ENCODE data around the gene PYGM.

DNA sequence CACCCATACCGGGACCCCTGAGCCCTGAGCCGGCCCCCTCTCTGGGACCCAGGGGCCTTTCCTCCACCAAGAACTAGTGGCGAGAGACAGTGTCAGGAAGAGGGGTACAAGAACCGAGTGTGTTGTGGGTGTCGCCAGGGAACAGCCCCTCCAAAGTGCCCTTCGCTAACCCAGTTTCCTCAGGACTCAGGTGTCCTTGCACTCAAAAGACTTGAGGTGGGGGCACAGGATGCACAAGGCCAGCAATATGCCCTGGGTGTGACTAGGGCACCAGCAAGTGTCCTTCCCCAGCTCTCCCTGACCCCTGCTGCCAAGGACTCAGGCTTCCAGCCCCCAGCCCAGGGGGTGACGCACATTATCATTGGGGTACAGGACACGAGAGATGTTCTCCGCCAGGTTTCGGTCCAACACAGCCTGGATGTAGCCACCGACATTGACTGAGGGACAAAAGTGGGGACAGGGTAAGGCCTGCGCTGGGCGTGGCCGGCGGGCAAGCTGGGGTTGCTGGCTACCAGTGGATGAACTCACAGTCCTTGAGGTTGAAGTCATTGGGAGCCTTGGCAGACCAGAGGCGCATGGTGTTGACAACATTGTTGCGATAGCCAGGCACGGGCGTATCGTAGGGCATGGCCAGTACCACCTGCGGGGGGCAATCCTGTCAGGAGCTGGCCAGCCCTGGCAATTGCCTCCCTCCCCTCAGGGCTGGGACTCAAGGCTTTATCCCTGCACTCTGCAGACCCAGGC lies 4.7 kb downstream of the PYGM start:
- TF ChIP-seq, protein P1, sequence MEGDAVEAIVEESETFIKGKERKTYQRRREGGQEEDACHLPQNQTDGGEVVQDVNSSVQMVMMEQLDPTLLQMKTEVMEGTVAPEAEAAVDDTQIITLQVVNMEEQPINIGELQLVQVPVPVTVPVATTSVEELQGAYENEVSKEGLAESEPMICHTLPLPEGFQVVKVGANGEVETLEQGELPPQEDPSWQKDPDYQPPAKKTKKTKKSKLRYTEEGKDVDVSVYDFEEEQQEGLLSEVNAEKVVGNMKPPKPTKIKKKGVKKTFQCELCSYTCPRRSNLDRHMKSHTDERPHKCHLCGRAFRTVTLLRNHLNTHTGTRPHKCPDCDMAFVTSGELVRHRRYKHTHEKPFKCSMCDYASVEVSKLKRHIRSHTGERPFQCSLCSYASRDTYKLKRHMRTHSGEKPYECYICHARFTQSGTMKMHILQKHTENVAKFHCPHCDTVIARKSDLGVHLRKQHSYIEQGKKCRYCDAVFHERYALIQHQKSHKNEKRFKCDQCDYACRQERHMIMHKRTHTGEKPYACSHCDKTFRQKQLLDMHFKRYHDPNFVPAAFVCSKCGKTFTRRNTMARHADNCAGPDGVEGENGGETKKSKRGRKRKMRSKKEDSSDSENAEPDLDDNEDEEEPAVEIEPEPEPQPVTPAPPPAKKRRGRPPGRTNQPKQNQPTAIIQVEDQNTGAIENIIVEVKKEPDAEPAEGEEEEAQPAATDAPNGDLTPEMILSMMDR (IDR thresholded peaks at IDR 0.05): no peak
- TF ChIP-seq POLR2A (IDR thresholded peaks at IDR 0.05): no peak
- no peak for TF ChIP-seq POLR2AphosphoS5 (IDR thresholded peaks at IDR 0.05)
